GM12872 (cell line): ENCODE measurements around the gene DTWD2.

Source experiments
- CTCF ChIP-seq: IDR thresholded peaks from 3 replicates; pipeline ENCODE4 v1.5.1; 2011; ENCODE audit warnings: low read depth, mild to moderate bottlenecking, low read length, moderate library complexity; ENCODE audit not compliant: insufficient read depth

The DTWD2 gene

GRCh38 chr5:119017994-119018393 lies 29.6 kb upstream of the DTWD2 start:
- TF ChIP-seq CTCF, result no peak

- no peak for TF ChIP-seq CTCF
These were observed 27.9 kb upstream of the DTWD2 start for GRCh38 chr5:119016125-119016774.

- no peak for TF ChIP-seq CTCF
These were observed 22.8 kb upstream of the DTWD2 start for GRCh38 chr5:119011186-119011585.

- no peak for TF ChIP-seq CTCF
These were observed 21.9 kb upstream of the DTWD2 start for GRCh38 chr5:119010206-119010605.

GRCh38 chr5:119009131-119009530 lies 20.8 kb upstream of the DTWD2 start:
- TF ChIP-seq CTCF, result no peak

- TF ChIP-seq CTCF, result no peak
These were observed 11.3 kb upstream of the DTWD2 start for GRCh38 chr5:118999696-119000095.

- no peak for TF ChIP-seq CTCF
These were observed 7.8 kb upstream of the DTWD2 start for GRCh38 chr5:118996098-118996497.

- TF ChIP-seq CTCF, result no peak
These were observed 6.2 kb upstream of the DTWD2 start for GRCh38 chr5:118994595-118994994.
